HCT116 (cell line): ENCODE data around the gene STAC2. TPM values are rescaled to one million over a fixed set of nuclear protein-coding genes. Genes with fewer than 3 reads are reported as not detected.

ENCODE experiments used
- ATAC-seq: fragments of 200-7000 bp; cut with Tn5 transposase; 2 replicates; pipeline ENCODE4 v1.9.1; 2020; ENCODE audit warnings: mild to moderate bottlenecking, moderate library complexity
- BruUV-seq: library from RNA; stranded (reverse); fragments of 400-500 nt; replicated peaks from 2 replicates; lab custom pipeline; 2021; lab: Mats Ljungman, UMichigan
- CTCF ChIA-PET: fragments of 300-600 bp; sonication (Branson Sonifier 250); formaldehyde crosslinking; loops from one replicate; lab custom pipeline; 2021; ENCODE audit warnings: antibody characterized with exemption; lab: Charles Lee
- POLR2A ChIA-PET: fragments of 300-600, 350-600 bp; sonication (Branson Sonifier 250); formaldehyde crosslinking; loops from one replicate; lab custom pipeline; 2021; ENCODE audit warnings: antibody characterized with exemption; lab: Charles Lee
- RAD21 ChIA-PET, 2 experiments: fragments of 300-600 bp; sonication (Branson Sonifier 250); formaldehyde crosslinking; loops; one replicate each; lab custom pipeline; 2023; ENCODE audit warnings: low total read pairs in 2 of 2; ENCODE audit not compliant: uncharacterized antibody in 2 of 2, unreplicated experiment in 2 of 2, low non-redundant PET in 1 of 2; lab: Charles Lee
- DNase-seq: peaks from one replicate; pipeline ENCODE4 v3.0.0-alpha.2; 2010; ENCODE audit warnings: low read depth, low spot score
- H2AFZ ChIP-seq: fragments of 200-600 bp; shearing (Covaris generic), sonication (generic); 2 replicates; pipeline ENCODE4 v1.6.1; 2017; ENCODE audit warnings: low read depth, mixed run types, mixed read lengths, antibody characterized with exemption, low read length; ENCODE audit not compliant: poor library complexity, severe bottlenecking
- H3K27ac ChIP-seq: 2 replicates; pipeline ENCODE4 v1.5.1; 2012; ENCODE audit warnings: low read depth, low read length
- H3K27me3 ChIP-seq: fragments of 200-600 bp; sonication (generic); 2 replicates; pipeline ENCODE4 v1.6.1; 2016; ENCODE audit warnings: mixed run types, low read length, mixed read lengths; ENCODE audit not compliant: insufficient read depth
- H3K36me3 ChIP-seq, 2 experiments: fragments of 200-500 bp in 1 of 2; fragments of 200-600 bp in 1 of 2; sonication (Bioruptor generic) in 1 of 2; sonication (generic) in 1 of 2; 2 replicates each; pipeline versions ENCODE4 v1.5.1 to v1.6.1; 2014 to 2016; ENCODE audit warnings: low read length in 2 of 2, inconsistent platforms in 1 of 2, mixed read lengths in 1 of 2, mixed run types in 1 of 2; ENCODE audit not compliant: insufficient read depth in 2 of 2, control insufficient read depth in 1 of 2
- H3K4me1 ChIP-seq, 2 experiments: fragments of 200-600 bp in 1 of 2; sonication (generic) in 1 of 2; 2 replicates each; pipeline versions ENCODE4 v1.5.1 to v1.6.1; 2012 to 2017; ENCODE audit warnings: low read length in 2 of 2, inconsistent platforms in 1 of 2, mild to moderate bottlenecking in 1 of 2, mixed read lengths in 1 of 2, mixed run types in 1 of 2, moderate library complexity in 1 of 2; ENCODE audit not compliant: insufficient read depth in 2 of 2, control insufficient read depth in 1 of 2
- H3K4me2 ChIP-seq: fragments of 200-600 bp; sonication (generic); 2 replicates; pipeline ENCODE4 v1.6.1; 2017; ENCODE audit warnings: mixed run types, low read length, mixed read lengths
- H3K4me3 ChIP-seq, 2 experiments: fragments of 200-600 bp in 1 of 2; sonication (generic) in 1 of 2; replicated peaks in 1 of 2; 2 replicates each; pipeline ENCODE4 v1.5.1; 2011 to 2016; ENCODE audit warnings: low read length in 2 of 2, control low read depth in 1 of 2, low read depth in 1 of 2, mild to moderate bottlenecking in 1 of 2, mixed read lengths in 1 of 2, mixed run types in 1 of 2
- H3K79me2 ChIP-seq: fragments of 200-600 bp; sonication (generic); 2 replicates; pipeline ENCODE4 v1.6.1; 2017; ENCODE audit warnings: mild to moderate bottlenecking, mixed run types, low read length, moderate library complexity, mixed read lengths; ENCODE audit not compliant: insufficient read depth
- H3K9ac ChIP-seq: fragments of 200-600 bp; sonication (generic); 2 replicates; pipeline ENCODE4 v1.6.1; 2016; ENCODE audit warnings: low read length, mixed read lengths
- H3K9me2 ChIP-seq: fragments of 200-600 bp; sonication (generic), shearing (Covaris generic); 2 replicates; pipeline ENCODE4 v1.6.1; 2017; ENCODE audit warnings: mixed run types, mild to moderate bottlenecking, moderate library complexity; ENCODE audit not compliant: insufficient read depth
- H3K9me3 ChIP-seq, 2 experiments: fragments of 200-500 bp in 1 of 2; fragments of 200-600 bp in 1 of 2; sonication (Bioruptor generic) in 1 of 2; sonication (generic) in 1 of 2; 2 replicates each; pipeline ENCODE4 v1.6.1; 2014 to 2017; ENCODE audit warnings: low read length in 2 of 2, mixed read lengths in 2 of 2, inconsistent platforms in 1 of 2, low read depth in 1 of 2, mild to moderate bottlenecking in 1 of 2, mixed run types in 1 of 2, moderate library complexity in 1 of 2; ENCODE audit not compliant: control insufficient read depth in 1 of 2, insufficient read depth in 1 of 2
- H4K20me1 ChIP-seq: fragments of 200-600 bp; sonication (generic), shearing (Covaris generic); 2 replicates; pipeline ENCODE4 v1.6.1; 2017; ENCODE audit warnings: mixed run types, mild to moderate bottlenecking, moderate library complexity; ENCODE audit not compliant: insufficient read depth
- CBX3 ChIP-seq: IDR thresholded peaks from 2 replicates; pipeline ENCODE4 v1.6.1; 2012; ENCODE audit warnings: low read depth
- EZH2 ChIP-seq: fragments of 200-600 bp; sonication (generic); IDR thresholded peaks from 2 replicates; pipeline ENCODE4 v1.6.1; 2017; ENCODE audit warnings: antibody characterized with exemption, mixed run types
- FOSL1 ChIP-seq: IDR thresholded peaks from 2 replicates; pipeline ENCODE4 v1.6.1; 2012; ENCODE audit warnings: low read depth
- POLR2A ChIP-seq: IDR thresholded peaks from 2 replicates; pipeline ENCODE4 v1.7.0; 2011; ENCODE audit warnings: borderline replicate concordance; ENCODE audit not compliant: insufficient read depth, insufficient read length; ENCODE audit errors: extremely low read depth
- SP1 ChIP-seq: IDR thresholded peaks from 2 replicates; pipeline ENCODE4 v1.6.1; 2012; ENCODE audit warnings: low read depth
- TCF7L2 ChIP-seq: IDR thresholded peaks from 2 replicates; pipeline ENCODE4 v1.7.0; 2011; ENCODE audit warnings: borderline replicate concordance, inconsistent platforms; ENCODE audit not compliant: insufficient read depth, insufficient read length; ENCODE audit errors: extremely low read depth
- YY1 ChIP-seq: IDR thresholded peaks from 2 replicates; pipeline ENCODE4 v1.6.1; 2011; ENCODE audit warnings: low read length, low read depth, moderate library complexity, mild to moderate bottlenecking; ENCODE audit not compliant: insufficient replicate concordance; ENCODE audit errors: extremely low read depth
- ZFX ChIP-seq: fragments of 450-650 bp; IDR thresholded peaks from 2 replicates; pipeline ENCODE4 v1.6.1; 2017
- intact Hi-C: fragments of 100-400 bp; cut with micrococcal nuclease; formaldehyde crosslinking; loops from 2 replicates; pipeline ENCODE4 v1.10.0; 2022
- total RNA-seq: library from RNA; stranded (reverse); gene quantifications from one replicate; pipeline ENCODE4 v1.2.1, GENCODE V29; 2021; ENCODE audit not compliant: unreplicated experiment
- TF ChIP-seq, protein P1 (sequence below): IDR thresholded peaks from 2 replicates; pipeline ENCODE4 v1.6.1; 2011; ENCODE audit warnings: mild to moderate bottlenecking, low read length, moderate library complexity; ENCODE audit not compliant: insufficient replicate concordance; ENCODE audit errors: extremely low read depth
- TF ChIP-seq, protein P2 (sequence below): IDR thresholded peaks from 2 replicates; pipeline ENCODE4 v1.6.1; 2012
- TF ChIP-seq, protein P3 (sequence below), 3 experiments: fragments of 200-600 bp in 1 of 3; sonication (generic) in 1 of 3; IDR thresholded peaks in 2 of 3; conservative IDR thresholded peaks in 1 of 3; 2 replicates each; pipeline ENCODE4 v1.5.1; 2012 to 2017; ENCODE audit warnings: low read depth in 2 of 3, low read length in 2 of 3, antibody characterized with exemption in 1 of 3, borderline replicate concordance in 1 of 3, control low read depth in 1 of 3, mild to moderate bottlenecking in 1 of 3, mixed read lengths in 1 of 3, mixed run types in 1 of 3, moderate library complexity in 1 of 3; ENCODE audit not compliant: insufficient read depth in 1 of 3

STAC2 gene
- total RNA-seq, 1 experiment from 2014 or later: not detected

DNA sequence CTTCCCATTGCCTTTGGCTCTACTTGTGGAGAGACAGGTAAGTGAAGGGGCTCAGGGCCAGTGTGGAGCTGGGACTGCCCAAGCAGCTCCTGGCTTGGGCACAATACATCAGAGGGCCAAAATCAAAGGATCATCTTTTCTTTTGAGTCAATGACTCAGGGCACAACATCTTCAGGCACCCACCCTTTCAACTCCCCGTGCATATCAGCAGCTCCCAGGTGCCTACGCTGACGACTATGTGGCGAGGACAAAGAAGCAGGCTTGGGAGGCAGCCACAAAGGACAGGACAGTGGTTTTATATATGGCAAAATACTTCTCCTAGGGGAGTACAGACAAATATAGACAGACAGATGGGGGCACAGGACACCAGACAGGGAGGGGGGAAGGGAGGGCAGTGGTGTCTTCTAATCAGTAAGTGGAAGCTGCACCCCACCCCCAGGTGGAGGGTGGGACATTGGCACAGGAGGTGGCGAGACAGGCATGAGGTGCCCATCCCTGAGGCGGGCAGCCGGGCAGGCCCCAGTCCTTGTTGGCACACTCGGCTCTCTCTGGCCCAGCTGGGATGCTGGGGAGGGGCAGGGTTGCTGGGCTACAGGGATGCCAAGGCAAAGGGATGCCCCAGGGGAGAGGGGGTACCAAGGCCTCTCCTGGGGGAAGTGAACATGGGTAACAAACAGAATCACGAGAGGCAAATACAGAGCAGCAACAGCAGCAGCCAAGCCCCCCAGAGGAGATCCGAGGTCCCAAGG lies 52.0 kb downstream of the STAC2 start (continued):
- no peak for TF ChIP-seq FOSL1
- TF ChIP-seq, all 23 proteins: peak for 0

DNA sequence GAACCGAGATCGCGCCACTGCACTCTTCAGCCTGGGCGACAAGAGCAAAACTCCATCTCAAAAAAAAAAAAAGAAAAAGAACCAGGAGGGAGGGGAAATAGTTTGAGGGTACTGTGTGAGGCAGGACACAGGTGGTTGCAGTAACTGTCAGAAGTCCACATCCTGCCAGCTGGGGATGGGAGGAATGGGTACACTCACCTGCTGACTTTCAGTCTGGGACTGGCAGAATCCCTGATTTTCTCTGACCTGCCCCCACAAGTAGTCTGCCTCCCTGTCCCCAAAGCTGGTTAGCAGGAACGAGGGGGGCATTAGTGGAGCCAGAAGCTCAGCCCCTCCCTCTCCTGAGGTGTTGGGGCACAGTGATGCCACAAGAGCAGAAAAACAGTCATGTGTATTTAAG lies 52.7 kb downstream of the STAC2 start:
- no peak for ATAC-seq

DNA sequence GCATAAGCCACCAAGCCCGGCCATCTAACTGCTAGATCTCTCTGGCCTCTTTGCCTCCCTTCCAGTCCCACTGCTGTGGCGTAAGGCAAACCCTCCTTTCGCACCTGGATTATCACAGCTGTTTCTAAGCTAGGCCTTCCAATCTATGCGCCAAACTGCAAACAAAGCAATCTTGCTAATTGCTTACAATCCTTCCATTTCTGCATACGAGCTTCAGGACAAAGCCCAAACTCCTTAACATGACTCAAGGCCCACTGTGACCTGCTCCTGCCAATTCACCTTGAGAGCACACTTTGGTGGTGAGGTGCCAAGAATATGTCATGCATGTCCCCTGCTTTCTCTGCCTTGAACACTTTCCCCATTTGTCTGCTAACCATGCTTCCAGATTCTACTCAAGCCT lies 53.8 kb downstream of the STAC2 start:
- H3K9me2 ChIP-seq: no peaks in the 10 kb centered on the region
- CTCF ChIA-PET: no interaction called here
- POLR2A ChIA-PET: no interaction called here
- no peak for ATAC-seq
- no peak overlapping the region for H2AFZ ChIP-seq
- intact Hi-C loops: no loop called here
- no peak overlapping the region for H3K4me3 ChIP-seq
- no peaks in the 10 kb centered on the region for H3K27me3 ChIP-seq
- H3K27ac ChIP-seq: no peak overlapping the region
- RAD21 ChIA-PET: interaction anchor here in 1 of 2 experiments (0.6 to 0.8 kb wide), 2 partner anchors 19 to 189 kb away, joined by 3 to 4 read pairs; no protein-coding TSS in a partner anchor
- H4K20me1 ChIP-seq: no peaks in the 10 kb centered on the region
- H3K4me1 ChIP-seq: peaks cover 0 to 12% of the 10 kb centered on the region in 2 experiments; a peak in 2 of 4 replicates
- H3K36me3 ChIP-seq: peaks cover 1 to 5% of the 10 kb centered on the region in 2 experiments; a peak in 1 of 4 replicates
- H3K9me3 ChIP-seq: no peaks in the 10 kb centered on the region
- no peak overlapping the region for H3K9ac ChIP-seq
- H3K4me2 ChIP-seq: no peak overlapping the region
- BruUV-seq: no TSS peak
- H3K79me2 ChIP-seq: no peaks in the 10 kb centered on the region
- no peak for DNase-seq
- TF ChIP-seq, protein P1, sequence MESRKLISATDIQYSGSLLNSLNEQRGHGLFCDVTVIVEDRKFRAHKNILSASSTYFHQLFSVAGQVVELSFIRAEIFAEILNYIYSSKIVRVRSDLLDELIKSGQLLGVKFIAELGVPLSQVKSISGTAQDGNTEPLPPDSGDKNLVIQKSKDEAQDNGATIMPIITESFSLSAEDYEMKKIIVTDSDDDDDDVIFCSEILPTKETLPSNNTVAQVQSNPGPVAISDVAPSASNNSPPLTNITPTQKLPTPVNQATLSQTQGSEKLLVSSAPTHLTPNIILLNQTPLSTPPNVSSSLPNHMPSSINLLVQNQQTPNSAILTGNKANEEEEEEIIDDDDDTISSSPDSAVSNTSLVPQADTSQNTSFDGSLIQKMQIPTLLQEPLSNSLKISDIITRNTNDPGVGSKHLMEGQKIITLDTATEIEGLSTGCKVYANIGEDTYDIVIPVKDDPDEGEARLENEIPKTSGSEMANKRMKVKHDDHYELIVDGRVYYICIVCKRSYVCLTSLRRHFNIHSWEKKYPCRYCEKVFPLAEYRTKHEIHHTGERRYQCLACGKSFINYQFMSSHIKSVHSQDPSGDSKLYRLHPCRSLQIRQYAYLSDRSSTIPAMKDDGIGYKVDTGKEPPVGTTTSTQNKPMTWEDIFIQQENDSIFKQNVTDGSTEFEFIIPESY: no peak
- TF ChIP-seq TCF7L2 (no peak), EZH2 (no peak), POLR2A (no peak), ZFX (no peak), CBX3 (no peak), SP1 (no peak), YY1 (no peak)
- TF ChIP-seq, protein P2, sequence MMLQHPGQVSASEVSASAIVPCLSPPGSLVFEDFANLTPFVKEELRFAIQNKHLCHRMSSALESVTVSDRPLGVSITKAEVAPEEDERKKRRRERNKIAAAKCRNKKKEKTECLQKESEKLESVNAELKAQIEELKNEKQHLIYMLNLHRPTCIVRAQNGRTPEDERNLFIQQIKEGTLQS: no peak
- TF ChIP-seq, protein P3, sequence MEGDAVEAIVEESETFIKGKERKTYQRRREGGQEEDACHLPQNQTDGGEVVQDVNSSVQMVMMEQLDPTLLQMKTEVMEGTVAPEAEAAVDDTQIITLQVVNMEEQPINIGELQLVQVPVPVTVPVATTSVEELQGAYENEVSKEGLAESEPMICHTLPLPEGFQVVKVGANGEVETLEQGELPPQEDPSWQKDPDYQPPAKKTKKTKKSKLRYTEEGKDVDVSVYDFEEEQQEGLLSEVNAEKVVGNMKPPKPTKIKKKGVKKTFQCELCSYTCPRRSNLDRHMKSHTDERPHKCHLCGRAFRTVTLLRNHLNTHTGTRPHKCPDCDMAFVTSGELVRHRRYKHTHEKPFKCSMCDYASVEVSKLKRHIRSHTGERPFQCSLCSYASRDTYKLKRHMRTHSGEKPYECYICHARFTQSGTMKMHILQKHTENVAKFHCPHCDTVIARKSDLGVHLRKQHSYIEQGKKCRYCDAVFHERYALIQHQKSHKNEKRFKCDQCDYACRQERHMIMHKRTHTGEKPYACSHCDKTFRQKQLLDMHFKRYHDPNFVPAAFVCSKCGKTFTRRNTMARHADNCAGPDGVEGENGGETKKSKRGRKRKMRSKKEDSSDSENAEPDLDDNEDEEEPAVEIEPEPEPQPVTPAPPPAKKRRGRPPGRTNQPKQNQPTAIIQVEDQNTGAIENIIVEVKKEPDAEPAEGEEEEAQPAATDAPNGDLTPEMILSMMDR (IDR thresholded peaks at IDR 0.05 in 2 of 3, conservative IDR thresholded peaks at IDR 0.05 in 1 of 3; ENCODE audit: borderline replicate concordance in 1 of 3, insufficient read depth in 1 of 3, low read depth in 2 of 3, low read length in 2 of 3): no peak

More for the DNA sequence above, 52.7 kb downstream of the STAC2 start:
- POLR2A ChIA-PET: no interaction called here
- no peaks in the 10 kb centered on the region for H3K27me3 ChIP-seq
- no peak overlapping the region for H3K4me2 ChIP-seq
- no peak overlapping the region for H3K4me3 ChIP-seq
- no peaks in the 10 kb centered on the region for H3K79me2 ChIP-seq
- no peak overlapping the region for H2AFZ ChIP-seq
- no peaks in the 10 kb centered on the region for H3K9me3 ChIP-seq
- RAD21 ChIA-PET: no interaction called here
- H3K4me1 ChIP-seq: peaks cover 2 to 18% of the 10 kb centered on the region in 2 experiments; a peak in 3 of 4 replicates
- no peak overlapping the region for H3K27ac ChIP-seq
- H3K36me3 ChIP-seq: peaks cover 3 to 5% of the 10 kb centered on the region in 2 experiments; a peak in 2 of 4 replicates
- TF ChIP-seq EZH2: no peak
- TF ChIP-seq, protein P2: no peak
- no peaks in the 10 kb centered on the region for H3K9me2 ChIP-seq
- intact Hi-C loops: no loop called here
- DNase-seq: no peak
- no peak overlapping the region for H3K9ac ChIP-seq
- CTCF ChIA-PET: interaction anchor here (0.7 to 3.4 kb wide), 6 partner anchors 9 to 396 kb away, joined by 3 to 62 read pairs (median 7); partner anchors contain the start of gene RPL19
- H4K20me1 ChIP-seq: no peaks in the 10 kb centered on the region
- BruUV-seq: no TSS peak
